NB4 (cell line): ENCODE measurements around the gene FAM9C.

Source experiments
- DNase-seq: peaks from one replicate; pipeline ENCODE4 v3.0.0; 2010; ENCODE audit warnings: low read depth
- H3K4me3 ChIP-seq: one replicate; pipeline ENCODE4 v1.5.1; 2011; ENCODE audit warnings: mild to moderate bottlenecking, low read depth, low read length, moderate library complexity
- CTCF ChIP-seq: IDR thresholded peaks from one replicate; pipeline ENCODE4 v1.5.1; 2012; ENCODE audit warnings: low read depth, low read length
- MYC ChIP-seq: IDR thresholded peaks from 2 replicates; pipeline ENCODE4 v1.6.1; 2011; ENCODE audit warnings: low read depth, low read length
- POLR2A ChIP-seq: IDR thresholded peaks from 2 replicates; pipeline ENCODE4 v1.6.1; 2011; ENCODE audit warnings: mild to moderate bottlenecking; ENCODE audit not compliant: insufficient read length; ENCODE audit errors: extremely low read depth
- TF ChIP-seq, protein P1 (sequence below): IDR thresholded peaks from 2 replicates; pipeline ENCODE4 v1.6.1; 2011; ENCODE audit warnings: low read depth, low read length

FAM9C gene

GRCh38 chrX:13077168-13077567 is 32.7 kb upstream of the FAM9C start:
- no peak overlapping the region for H3K4me3 ChIP-seq
- peak; percentile 78 for DNase-seq
- TF ChIP-seq CTCF (no peak), MYC (no peak), POLR2A (no peak)
- TF ChIP-seq, protein P1, sequence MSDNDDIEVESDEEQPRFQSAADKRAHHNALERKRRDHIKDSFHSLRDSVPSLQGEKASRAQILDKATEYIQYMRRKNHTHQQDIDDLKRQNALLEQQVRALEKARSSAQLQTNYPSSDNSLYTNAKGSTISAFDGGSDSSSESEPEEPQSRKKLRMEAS: no peak

- TF ChIP-seq CTCF (no peak), POLR2A (no peak), MYC (no peak)
- TF ChIP-seq, protein P1: no peak
- no peak overlapping the region for H3K4me3 ChIP-seq
- DNase-seq: no peak
Observed at GRCh38 chrX:13076176-13076961, 31.9 kb upstream of the FAM9C start.

- no peak overlapping the region for H3K4me3 ChIP-seq
- no peak for DNase-seq
- no peak for TF ChIP-seq POLR2A
- no peak for TF ChIP-seq MYC
- TF ChIP-seq CTCF: no peak
- TF ChIP-seq, protein P1: no peak
Observed at GRCh38 chrX:13074297-13075262, 30.2 kb upstream of the FAM9C start.

- DNase-seq: peak; percentile 18
- H3K4me3 ChIP-seq: no peak overlapping the region
- TF ChIP-seq, protein P1: no peak
- TF ChIP-seq CTCF (no peak), MYC (no peak), POLR2A (no peak)
Observed at GRCh38 chrX:13069771-13070416, 25.5 kb upstream of the FAM9C start.

- no peak for TF ChIP-seq POLR2A
- TF ChIP-seq, protein P1: no peak
- TF ChIP-seq MYC: no peak
- no peak for TF ChIP-seq CTCF
- no peak overlapping the region for H3K4me3 ChIP-seq
- DNase-seq: no peak
Observed at GRCh38 chrX:13068651-13069050, 24.2 kb upstream of the FAM9C start.
